Measurements from ENCODE around the gene SLC9A3. TPM values are rescaled to one million over a fixed set of nuclear protein-coding genes. Genes with fewer than 3 reads are reported as not detected.

Gene SLC9A3
- total and polyA plus RNA-seq, 2 of the 13 experiments (the other 11 are each of a cell fraction or from before 2014, with no cell fraction given), result 1.5 to 1.8 TPM

- Histone ChIP-seq H3K27me3 (ENCODE audit: control insufficient read depth in 1 of 2, insufficient read depth in 2 of 2, low read length in 2 of 2) (peaks cover 0 to 5% of the 10 kb centered on the region in 2 experiments; a peak in 1 of 5 replicates), H4K20me1 (ENCODE audit: insufficient read depth, low read length) (no peaks in the 10 kb centered on the region), H3K4me3 (replicated peaks in 1 of 3; ENCODE audit: insufficient read depth in 1 of 3, low read depth in 2 of 3, low read length in 3 of 3) (no peak overlapping the region), H2AFZ (ENCODE audit: low read length) (no peak overlapping the region), H3K4me2 (ENCODE audit: low read depth, low read length) (no peak overlapping the region), H3K4me1 (ENCODE audit: insufficient read depth, low read length) (peaks cover 10% of the 10 kb centered on the region), H3K27ac (ENCODE audit: extremely low read length, insufficient read depth, low read length) (no peak overlapping the region), H3K79me2 (ENCODE audit: insufficient read depth, low read length) (no peaks in the 10 kb centered on the region), H3K9ac (ENCODE audit: insufficient read depth, low read depth, low read length) (no peak overlapping the region), H3K36me3 (replicated peaks in 1 of 2; ENCODE audit: control insufficient read depth in 1 of 2, insufficient read depth in 2 of 2, low read length in 2 of 2) (no peaks in the 10 kb centered on the region), H3K9me3 (ENCODE audit: low read length) (no peaks in the 10 kb centered on the region)
- FAIRE-seq (no peak), DNase-seq (ENCODE audit: low spot score) (no peak), ATAC-seq (no peak)
- BruUV-seq (replicated peaks), result no TSS peak
- TF ChIP-seq MIER3 (CRISPR knock-in tag; IDR thresholded peaks at IDR 0.05; ENCODE audit: borderline replicate concordance), result no peak
- TF ChIP-seq ZSCAN21 (CRISPR knock-in tag; IDR thresholded peaks at IDR 0.05; ENCODE audit: borderline replicate concordance), result no peak
- no peak for TF ChIP-seq CHD2 (IDR thresholded peaks at IDR 0.05; ENCODE audit: low read depth, low read length)
- no peak for TF ChIP-seq CHD4 (IDR thresholded peaks at IDR 0.05; ENCODE audit: borderline replicate concordance, low read length)
- no peak for TF ChIP-seq ADNP (CRISPR knock-in tag; IDR thresholded peaks at IDR 0.05)
- no peak for TF ChIP-seq ZNF766 (CRISPR knock-in tag; IDR thresholded peaks at IDR 0.05; ENCODE audit: borderline replicate concordance)
- TF ChIP-seq, protein P1, sequence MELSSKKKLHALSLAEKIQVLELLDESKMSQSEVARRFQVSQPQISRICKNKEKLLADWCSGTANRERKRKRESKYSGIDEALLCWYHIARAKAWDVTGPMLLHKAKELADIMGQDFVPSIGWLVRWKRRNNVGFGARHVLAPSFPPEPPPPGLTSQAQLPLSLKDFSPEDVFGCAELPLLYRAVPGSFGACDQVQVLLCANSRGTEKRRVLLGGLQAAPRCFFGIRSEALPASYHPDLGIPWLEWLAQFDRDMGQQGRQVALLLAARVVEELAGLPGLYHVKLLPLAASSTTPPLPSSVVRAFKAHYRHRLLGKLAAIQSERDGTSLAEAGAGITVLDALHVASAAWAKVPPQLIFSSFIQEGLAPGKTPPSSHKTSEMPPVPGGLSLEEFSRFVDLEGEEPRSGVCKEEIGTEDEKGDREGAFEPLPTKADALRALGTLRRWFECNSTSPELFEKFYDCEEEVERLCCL (CRISPR knock-in tag; IDR thresholded peaks at IDR 0.05; ENCODE audit: borderline replicate concordance), result no peak
- TF ChIP-seq BCL3 (CRISPR knock-in tag; IDR thresholded peaks at IDR 0.05), result no peak
- TF ChIP-seq ZNF317 (CRISPR knock-in tag; IDR thresholded peaks at IDR 0.05), result no peak
- no peak for TF ChIP-seq WIZ (CRISPR knock-in tag; IDR thresholded peaks at IDR 0.05)
- TF ChIP-seq AHR (CRISPR knock-in tag; IDR thresholded peaks at IDR 0.05), result no peak
- TF ChIP-seq REXO4 (CRISPR knock-in tag; IDR thresholded peaks at IDR 0.05; ENCODE audit: borderline replicate concordance), result no peak
- no peak for TF ChIP-seq IKZF5 (CRISPR knock-in tag; IDR thresholded peaks at IDR 0.05)
- TF ChIP-seq CTCF (CRISPR knock-in tag; IDR thresholded peaks at IDR 0.05), result no peak
- TF ChIP-seq NPAS2 (CRISPR knock-in tag; IDR thresholded peaks at IDR 0.05; ENCODE audit: borderline replicate concordance), result no peak
- TF ChIP-seq SOX13 (IDR thresholded peaks at IDR 0.05), result no peak
- TF ChIP-seq SOX13 (CRISPR knock-in tag; conservative IDR thresholded peaks at IDR 0.05 in 1 of 2, IDR thresholded peaks at IDR 0.05 in 1 of 2), result no peak
- ChIA-PET CTCF (ENCODE audit: low intra/inter-chr PET ratio, low total read pairs) (no interaction called here), POLR2A (no interaction called here)
- in situ Hi-C loops (cut with HindIII; ENCODE audit: extremely low pct_ligation_motif_present, low pct_unique_long_range_greater_than_20kb), result no loop called here
- 68% methylated on average over 3 of the region's 16 CpGs for WGBS (ENCODE audit: low lambda C conversion rate)
- intact Hi-C loops (cut with micrococcal nuclease; ENCODE audit: unreplicated experiment), result loop anchor here (5.0 kb wide), 1 partner anchor 117 kb away; no protein-coding TSS in a partner anchor
These were observed 90.4 kb downstream of the SLC9A3 start for GRCh38 chr5:433836-434235.

All from HepG2 (cell line).